HUES48 (cell line): ENCODE results near the gene KBTBD12.

Experiments used
- H3K27ac ChIP-seq: one replicate; pipeline ENCODE4 v1.7.0; 2013; ENCODE audit warnings: low read depth, low read length, inconsistent platforms
- H3K27me3 ChIP-seq: 2 replicates; pipeline ENCODE4 v1.6.1; 2013; ENCODE audit warnings: mild to moderate bottlenecking, low read length; ENCODE audit not compliant: control insufficient read depth, insufficient read depth
- H3K36me3 ChIP-seq: 2 replicates; pipeline ENCODE4 v1.6.1; 2013; ENCODE audit warnings: low read length; ENCODE audit not compliant: control insufficient read depth, insufficient read depth
- H3K4me1 ChIP-seq: 2 replicates; pipeline ENCODE4 v1.6.1; 2013; ENCODE audit warnings: mild to moderate bottlenecking, low read length; ENCODE audit not compliant: control insufficient read depth, insufficient read depth
- H3K4me3 ChIP-seq: 2 replicates; pipeline ENCODE4 v1.5.1; 2013; ENCODE audit warnings: mild to moderate bottlenecking, low read depth, low read length
- H3K9ac ChIP-seq: 2 replicates; pipeline ENCODE4 v1.6.1; 2013; ENCODE audit warnings: mild to moderate bottlenecking, low read depth, low read length, moderate library complexity
- H3K9me3 ChIP-seq: 2 replicates; pipeline ENCODE4 v1.6.1; 2013; ENCODE audit warnings: low read length; ENCODE audit not compliant: control insufficient read depth, insufficient read depth

Gene KBTBD12

DNA sequence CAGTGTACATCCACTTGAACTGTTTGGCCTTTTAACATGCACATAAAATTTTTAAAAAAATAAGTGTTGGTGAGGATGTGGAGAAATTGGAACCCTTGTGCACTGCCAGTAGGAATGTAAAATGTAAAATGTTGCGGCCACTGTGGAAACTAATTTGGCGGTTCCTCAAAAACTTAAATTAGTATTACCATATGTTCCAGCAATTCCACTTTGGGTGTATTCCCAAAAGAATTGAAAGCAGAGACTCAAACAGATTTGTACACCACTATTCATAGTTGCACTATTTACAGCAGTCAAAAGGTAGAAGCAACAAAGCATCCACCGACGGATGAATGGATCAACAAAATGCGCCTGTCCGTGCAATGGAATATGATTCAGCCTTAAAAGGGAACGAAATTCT lies 82.0 kb downstream of the KBTBD12 start:
- 0 out of 2 replicates have a peak, but pooled peaks cover under 1% of the 10 kb centered on the region for H3K4me1 ChIP-seq
- no peak overlapping the region for H3K27ac ChIP-seq
- H3K4me3 ChIP-seq = no peak overlapping the region
- H3K36me3 ChIP-seq = no peaks in the 10 kb centered on the region
- H3K9me3 ChIP-seq = no peaks in the 10 kb centered on the region
- H3K27me3 ChIP-seq = peaks cover 5% of the 10 kb centered on the region; the same call in 1 of the 2 replicates
- no peak overlapping the region for H3K9ac ChIP-seq

DNA sequence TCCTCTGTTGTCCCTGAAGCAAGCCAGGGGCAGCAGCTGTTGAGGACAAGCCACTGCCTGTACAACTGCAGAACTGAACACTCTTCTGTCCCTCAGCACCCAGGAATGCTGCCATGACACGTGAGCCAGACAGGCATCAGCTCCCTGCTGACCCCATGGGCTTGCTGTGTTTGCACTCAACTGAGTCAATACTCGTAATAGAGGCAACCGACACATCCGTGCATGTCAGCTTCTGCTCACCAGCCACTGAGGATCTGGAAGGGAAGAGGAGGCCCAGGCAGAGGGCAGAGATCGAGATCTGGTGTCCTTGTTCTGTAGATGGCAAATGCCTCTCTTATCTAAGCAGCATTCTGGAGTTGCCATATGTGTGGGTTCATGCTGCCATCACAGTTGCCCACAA lies 82.9 kb downstream of the KBTBD12 start:
- Histone ChIP-seq H3K4me3 (no peak overlapping the region), H3K9ac (no peak overlapping the region), H3K27me3 (peaks cover 3% of the 10 kb centered on the region; the same call in 1 of the 2 replicates), H3K27ac (no peak overlapping the region), H3K4me1 (no peaks in the 10 kb centered on the region), H3K36me3 (no peaks in the 10 kb centered on the region), H3K9me3 (no peaks in the 10 kb centered on the region)

DNA sequence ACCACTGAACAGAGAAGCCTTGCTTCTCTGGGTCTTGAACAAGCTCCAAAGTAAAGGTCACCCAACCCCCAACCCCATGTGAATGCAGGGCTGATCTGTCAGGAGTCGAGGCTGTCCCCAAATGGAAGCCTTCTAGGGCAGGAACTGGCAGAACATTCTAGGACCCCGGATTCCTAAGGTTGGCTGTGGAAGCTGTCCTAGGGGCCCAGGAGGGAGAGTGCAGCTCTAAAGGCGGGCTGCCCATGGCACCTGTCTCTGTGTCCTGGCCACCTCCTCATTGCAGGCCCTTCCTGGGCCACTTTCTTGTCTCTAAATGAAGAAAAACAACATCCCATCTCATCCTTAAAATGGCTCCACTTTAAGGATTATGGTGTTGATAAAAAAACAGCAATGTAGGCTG lies 83.6 kb downstream of the KBTBD12 start:
- Histone ChIP-seq H3K9me3 (no peaks in the 10 kb centered on the region), H3K27me3 (no peaks in the 10 kb centered on the region), H3K36me3 (no peaks in the 10 kb centered on the region), H3K4me1 (no peaks in the 10 kb centered on the region), H3K9ac (no peak overlapping the region), H3K4me3 (no peak overlapping the region), H3K27ac (no peak overlapping the region)

DNA sequence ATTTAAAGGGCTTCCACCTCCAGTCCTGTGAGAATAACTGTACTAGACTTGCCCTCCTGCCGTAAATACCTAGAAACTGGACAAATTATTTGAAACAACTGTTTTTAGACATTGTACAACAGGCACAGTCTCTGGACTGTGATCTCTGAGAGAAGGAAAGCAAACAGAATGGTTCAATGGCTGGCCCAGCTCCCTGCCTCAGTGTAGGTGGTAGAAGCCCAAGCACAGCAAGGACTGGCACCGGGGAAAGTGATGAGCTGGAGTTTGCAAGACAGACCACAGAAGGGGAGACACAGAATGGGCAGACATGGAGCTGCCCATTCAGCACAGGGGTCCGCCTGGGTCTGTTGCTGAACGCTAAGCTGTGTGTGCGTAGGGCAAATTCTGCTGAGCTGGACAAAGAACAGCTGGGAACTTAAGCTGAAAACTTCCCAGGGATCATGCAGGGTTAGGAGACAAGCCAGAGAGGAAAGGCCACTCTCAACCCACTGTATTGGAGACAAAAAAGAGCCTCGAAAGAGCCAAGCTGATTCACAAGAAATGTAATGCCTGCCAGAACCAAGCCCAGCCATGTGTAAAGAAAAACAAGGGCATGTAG lies 84.6 kb downstream of the KBTBD12 start:
- Histone ChIP-seq H3K4me1 (no peaks in the 10 kb centered on the region), H3K36me3 (no peaks in the 10 kb centered on the region), H3K27me3 (no peaks in the 10 kb centered on the region)

DNA sequence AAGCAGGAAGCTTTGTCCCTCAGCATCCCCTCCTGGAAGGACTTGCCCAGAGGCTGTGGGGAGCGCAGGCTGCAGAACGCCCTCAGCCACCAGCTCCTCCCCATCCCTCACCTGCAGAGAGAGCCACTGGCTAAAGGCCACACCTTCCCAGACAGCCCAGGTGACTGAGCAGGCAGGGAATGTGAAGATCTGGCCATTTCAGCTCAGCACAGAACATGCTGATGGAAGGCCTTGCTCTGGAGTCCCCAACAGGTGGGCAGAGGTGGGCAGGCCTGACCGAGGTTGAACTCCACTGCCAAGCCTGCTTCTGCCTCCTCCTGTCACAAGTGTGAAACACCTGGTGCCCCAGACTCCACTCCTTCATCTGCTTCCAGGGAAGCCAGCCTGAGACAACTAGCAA lies 86.5 kb downstream of the KBTBD12 start:
- no peak overlapping the region for H3K9ac ChIP-seq
- H3K36me3 ChIP-seq = no peaks in the 10 kb centered on the region
- H3K27me3 ChIP-seq = no peaks in the 10 kb centered on the region
- peaks cover 8% of the 10 kb centered on the region for H3K4me1 ChIP-seq
- no peak overlapping the region for H3K27ac ChIP-seq
- no peak overlapping the region for H3K4me3 ChIP-seq
- H3K9me3 ChIP-seq = no peaks in the 10 kb centered on the region

More for the DNA sequence above, 84.6 kb downstream of the KBTBD12 start:
- Histone ChIP-seq H3K27ac (no peak overlapping the region), H3K9ac (no peak overlapping the region), H3K4me3 (no peak overlapping the region), H3K9me3 (no peaks in the 10 kb centered on the region)

DNA sequence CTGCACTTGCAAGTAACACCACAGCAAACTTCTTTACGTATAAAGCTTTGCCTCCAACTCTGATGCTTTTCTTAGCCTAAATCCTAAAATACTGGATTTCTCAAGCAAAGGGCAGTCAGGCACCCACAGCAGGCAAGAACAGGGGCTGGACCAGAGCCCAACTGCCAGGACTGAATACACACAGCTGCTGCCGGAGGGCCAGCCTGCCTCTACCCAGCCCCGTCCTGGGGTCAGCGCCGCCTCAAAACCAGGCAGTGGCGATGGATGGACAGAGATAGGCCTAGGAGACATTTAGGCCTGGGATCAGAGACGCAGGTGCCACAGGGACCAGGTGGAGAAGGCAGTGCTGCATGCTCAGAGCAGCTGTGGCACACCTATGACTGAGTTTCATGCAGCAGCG lies 89.6 kb downstream of the KBTBD12 start:
- Histone ChIP-seq H3K9ac (no peak overlapping the region), H3K27me3 (no peaks in the 10 kb centered on the region), H3K27ac (no peak overlapping the region), H3K4me3 (no peak overlapping the region), H3K4me1 (peaks cover 13% of the 10 kb centered on the region), H3K9me3 (no peaks in the 10 kb centered on the region), H3K36me3 (no peaks in the 10 kb centered on the region)

DNA sequence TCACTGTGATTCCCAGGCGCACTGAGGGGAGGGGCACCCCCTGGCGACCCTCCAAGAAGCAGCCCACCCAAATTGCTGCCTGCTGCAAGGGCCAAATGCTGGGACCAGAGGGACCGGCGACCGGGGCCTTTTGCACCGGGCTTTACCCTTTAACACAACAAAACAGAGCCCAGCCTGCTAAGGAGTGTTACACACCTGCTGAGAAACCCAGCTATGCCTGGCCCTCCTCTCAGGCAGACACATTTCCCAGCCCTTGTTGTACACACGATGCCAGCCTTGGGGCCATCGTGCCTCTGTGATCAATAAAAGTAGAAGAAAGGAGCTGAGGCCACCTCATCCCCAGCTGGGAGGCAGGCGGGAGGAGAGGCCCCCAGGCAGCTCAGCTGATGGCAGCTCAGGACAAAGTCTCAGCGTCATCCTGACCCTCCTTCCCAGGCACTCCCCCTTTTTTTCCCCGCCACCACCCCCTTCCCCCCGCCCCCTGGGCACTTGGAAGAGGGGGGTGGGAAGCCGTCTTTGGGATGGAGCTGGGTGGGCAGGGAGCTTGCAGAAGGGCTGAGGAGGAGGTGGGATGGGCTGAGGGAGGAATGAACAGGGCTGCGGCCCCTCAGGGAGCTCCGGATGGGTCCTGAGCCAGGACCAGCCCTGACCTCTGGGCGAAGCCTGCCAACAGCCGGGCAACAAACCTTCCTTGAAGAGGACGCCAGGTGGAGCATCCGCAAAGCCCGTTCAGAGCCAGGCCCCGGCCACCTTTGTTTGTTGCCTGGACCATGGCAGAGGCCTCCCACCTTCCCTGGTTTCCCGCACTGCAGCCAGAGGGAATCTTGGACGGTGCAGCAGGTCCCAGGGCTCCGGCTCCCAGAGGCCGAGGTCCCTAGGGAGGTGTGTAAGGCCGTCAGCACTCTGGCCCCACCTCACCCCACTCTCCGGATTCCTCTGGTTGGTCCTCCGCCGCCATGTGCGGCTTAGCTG lies 91.3 kb downstream of the KBTBD12 start:
- no peak overlapping the region for H3K9ac ChIP-seq
- H3K27ac ChIP-seq = peak overlapping the region; percentile 54
- H3K4me1 ChIP-seq = peaks cover 13% of the 10 kb centered on the region
- no peaks in the 10 kb centered on the region for H3K9me3 ChIP-seq
- H3K4me3 ChIP-seq = 0 out of 2 replicates have a peak overlapping the region, but pooled peaks have one; percentile 11
- H3K27me3 ChIP-seq = no peaks in the 10 kb centered on the region
- no peaks in the 10 kb centered on the region for H3K36me3 ChIP-seq

DNA sequence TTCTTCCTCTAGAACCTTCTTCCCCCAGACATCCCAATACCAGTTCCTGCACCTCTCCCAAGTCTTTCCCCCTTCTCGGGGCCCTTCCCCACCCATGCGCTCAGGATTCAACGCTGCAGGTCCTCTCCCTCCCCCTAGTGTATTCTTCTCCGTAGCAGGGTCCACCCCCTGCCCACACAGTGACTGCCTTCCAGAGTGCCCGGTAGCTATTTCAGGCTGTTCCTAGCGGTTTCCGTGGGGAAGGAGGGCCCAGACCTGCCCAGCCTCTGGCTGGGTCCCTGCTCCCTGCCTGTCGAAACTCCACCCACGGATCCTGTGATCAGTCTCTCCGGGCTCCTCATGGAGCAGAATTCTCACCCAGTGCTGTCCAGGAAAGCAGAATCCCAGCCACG lies 92.0 kb downstream of the KBTBD12 start:
- no peaks in the 10 kb centered on the region for H3K36me3 ChIP-seq
- peaks cover 13% of the 10 kb centered on the region for H3K4me1 ChIP-seq
- no peak overlapping the region for H3K27ac ChIP-seq
- no peaks in the 10 kb centered on the region for H3K27me3 ChIP-seq
- no peak overlapping the region for H3K9ac ChIP-seq
- no peak overlapping the region for H3K4me3 ChIP-seq
- no peaks in the 10 kb centered on the region for H3K9me3 ChIP-seq

DNA sequence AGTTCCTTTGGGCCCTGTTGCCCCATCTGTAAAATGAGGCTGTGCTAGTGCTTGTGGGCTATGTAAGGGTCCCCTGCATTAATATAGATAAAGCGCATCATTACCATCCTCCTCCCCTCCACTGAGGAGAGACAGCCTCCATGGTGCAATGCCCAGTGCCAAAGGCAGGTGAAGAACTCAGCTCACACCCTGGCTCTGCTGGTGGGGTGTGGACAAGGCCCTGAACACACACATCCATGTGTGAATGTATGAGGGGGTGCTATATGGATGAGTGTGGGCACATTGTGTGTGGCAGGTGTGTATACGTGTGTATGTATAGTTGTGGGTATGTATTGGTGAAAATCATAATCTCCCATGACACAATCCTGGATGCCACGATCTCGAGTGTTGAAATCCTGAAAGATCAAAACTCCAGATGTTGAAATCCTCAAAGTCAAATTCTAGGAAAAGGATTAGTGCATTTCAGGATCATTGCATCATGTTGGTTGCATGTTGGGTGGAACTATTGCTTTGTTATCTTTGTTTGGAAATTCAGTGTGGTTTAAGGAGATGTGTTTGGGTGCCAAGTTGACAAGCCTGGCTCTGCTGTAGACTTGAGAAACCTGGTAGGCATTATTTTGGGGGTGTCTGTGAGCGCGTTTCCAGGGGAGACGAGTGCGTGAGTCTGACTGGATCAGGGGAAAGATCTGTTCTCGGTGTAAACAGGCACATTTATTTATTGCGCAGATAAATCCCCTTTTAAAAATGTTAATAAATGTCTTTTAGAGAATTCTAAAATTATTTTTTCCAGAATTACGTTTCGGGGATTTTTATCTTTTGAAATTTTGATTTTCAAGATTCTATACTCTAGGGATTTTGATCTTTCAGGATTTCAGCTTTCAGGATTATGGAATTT lies 95.2 kb downstream of the KBTBD12 start:
- Histone ChIP-seq H3K27ac (no peak overlapping the region), H3K4me3 (no peak overlapping the region)

DNA sequence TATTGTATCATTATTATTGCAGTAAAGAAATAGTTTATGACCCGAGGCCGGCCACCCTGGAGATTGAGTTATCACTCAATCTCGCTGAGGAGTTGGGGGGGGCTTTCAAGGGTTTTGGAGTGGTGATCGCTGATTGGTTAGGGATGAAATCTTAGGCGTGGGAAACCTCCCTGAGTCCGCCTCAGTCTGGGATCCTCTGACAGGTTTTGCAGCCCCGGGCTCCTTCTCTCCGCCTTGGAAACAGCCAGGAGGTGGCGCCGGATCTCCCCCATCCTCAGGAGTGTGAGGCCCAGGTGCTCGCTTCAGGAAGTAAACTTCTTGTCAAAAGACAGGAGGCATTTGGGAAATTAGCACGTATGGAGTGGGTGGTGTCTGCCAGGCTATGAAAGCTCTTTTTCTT lies 96.1 kb downstream of the KBTBD12 start:
- Histone ChIP-seq H3K4me3 (no peak overlapping the region), H3K4me1 (peaks cover 6% of the 10 kb centered on the region), H3K27ac (no peak overlapping the region), H3K27me3 (no peaks in the 10 kb centered on the region), H3K9ac (no peak overlapping the region), H3K9me3 (no peaks in the 10 kb centered on the region), H3K36me3 (no peaks in the 10 kb centered on the region)

More for the DNA sequence above, 95.2 kb downstream of the KBTBD12 start:
- Histone ChIP-seq H3K27me3 (no peaks in the 10 kb centered on the region), H3K9me3 (no peaks in the 10 kb centered on the region), H3K36me3 (no peaks in the 10 kb centered on the region), H3K4me1 (peaks cover 13% of the 10 kb centered on the region), H3K9ac (no peak overlapping the region)
